ENCODE data around the gene CENPO. TPM values are rescaled to one million over a fixed set of nuclear protein-coding genes. Genes with fewer than 3 reads are reported as not detected.

The CENPO gene
- total RNA-seq, 1 experiment from 2014 or later, result 39.3 TPM

DNA sequence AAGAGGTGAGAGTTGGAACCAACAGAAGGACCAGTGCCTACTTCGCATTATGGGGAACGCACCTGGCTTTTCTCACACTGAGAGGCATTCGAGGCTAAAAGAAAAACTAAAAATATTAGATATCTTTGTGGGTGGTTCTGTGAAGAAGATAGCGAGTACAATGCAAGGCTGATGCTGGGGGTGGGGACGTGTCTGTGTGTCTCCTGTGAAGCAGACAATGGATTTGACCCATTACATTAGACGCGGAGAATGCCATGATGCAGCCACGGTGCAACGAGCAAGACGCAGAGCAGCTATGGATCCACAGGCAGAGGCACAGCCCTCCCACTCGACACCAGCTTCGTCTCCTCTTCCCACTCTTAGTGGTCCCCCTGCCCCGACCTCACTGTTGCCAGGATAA lies 65.8 kb downstream of the CENPO start:
- TF ChIP-seq, protein P1, sequence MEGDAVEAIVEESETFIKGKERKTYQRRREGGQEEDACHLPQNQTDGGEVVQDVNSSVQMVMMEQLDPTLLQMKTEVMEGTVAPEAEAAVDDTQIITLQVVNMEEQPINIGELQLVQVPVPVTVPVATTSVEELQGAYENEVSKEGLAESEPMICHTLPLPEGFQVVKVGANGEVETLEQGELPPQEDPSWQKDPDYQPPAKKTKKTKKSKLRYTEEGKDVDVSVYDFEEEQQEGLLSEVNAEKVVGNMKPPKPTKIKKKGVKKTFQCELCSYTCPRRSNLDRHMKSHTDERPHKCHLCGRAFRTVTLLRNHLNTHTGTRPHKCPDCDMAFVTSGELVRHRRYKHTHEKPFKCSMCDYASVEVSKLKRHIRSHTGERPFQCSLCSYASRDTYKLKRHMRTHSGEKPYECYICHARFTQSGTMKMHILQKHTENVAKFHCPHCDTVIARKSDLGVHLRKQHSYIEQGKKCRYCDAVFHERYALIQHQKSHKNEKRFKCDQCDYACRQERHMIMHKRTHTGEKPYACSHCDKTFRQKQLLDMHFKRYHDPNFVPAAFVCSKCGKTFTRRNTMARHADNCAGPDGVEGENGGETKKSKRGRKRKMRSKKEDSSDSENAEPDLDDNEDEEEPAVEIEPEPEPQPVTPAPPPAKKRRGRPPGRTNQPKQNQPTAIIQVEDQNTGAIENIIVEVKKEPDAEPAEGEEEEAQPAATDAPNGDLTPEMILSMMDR (IDR thresholded peaks at IDR 0.05), result no peak
- H3K4me3 ChIP-seq (ENCODE audit: low read depth in 2 of 2, low read length in 2 of 2), result no peak overlapping the region
- intact Hi-C loops (cut with micrococcal nuclease; ENCODE audit: unreplicated experiment) (no loop called here), in situ Hi-C loops (cut with HindIII; ENCODE audit: low pct_unique_long_range_greater_than_20kb, low sequenced_read_pairs) (no loop called here)
- CTCF ChIA-PET, result no interaction called here
- no peak for DNase-seq (ENCODE audit: low read depth, low spot score)
- H3K27me3 ChIP-seq (ENCODE audit: control insufficient read depth, insufficient read depth, low read length), result no peaks in the 10 kb centered on the region
- POLR2A ChIA-PET, result no interaction called here
- no TSS peak for BruUV-seq (replicated peaks)
- no peaks in the 10 kb centered on the region for H3K9me3 ChIP-seq (ENCODE audit: control insufficient read depth, insufficient read depth, low read depth, low read length)
- H3K27ac ChIP-seq (ENCODE audit: low read length), result no peak overlapping the region
- H3K4me1 ChIP-seq (ENCODE audit: control insufficient read depth, insufficient read depth, low read length), result no peaks in the 10 kb centered on the region
- ATAC-seq, result no peak
- no peaks in the 10 kb centered on the region for H3K36me3 ChIP-seq (ENCODE audit: control insufficient read depth, insufficient read depth, low read length)

DNA sequence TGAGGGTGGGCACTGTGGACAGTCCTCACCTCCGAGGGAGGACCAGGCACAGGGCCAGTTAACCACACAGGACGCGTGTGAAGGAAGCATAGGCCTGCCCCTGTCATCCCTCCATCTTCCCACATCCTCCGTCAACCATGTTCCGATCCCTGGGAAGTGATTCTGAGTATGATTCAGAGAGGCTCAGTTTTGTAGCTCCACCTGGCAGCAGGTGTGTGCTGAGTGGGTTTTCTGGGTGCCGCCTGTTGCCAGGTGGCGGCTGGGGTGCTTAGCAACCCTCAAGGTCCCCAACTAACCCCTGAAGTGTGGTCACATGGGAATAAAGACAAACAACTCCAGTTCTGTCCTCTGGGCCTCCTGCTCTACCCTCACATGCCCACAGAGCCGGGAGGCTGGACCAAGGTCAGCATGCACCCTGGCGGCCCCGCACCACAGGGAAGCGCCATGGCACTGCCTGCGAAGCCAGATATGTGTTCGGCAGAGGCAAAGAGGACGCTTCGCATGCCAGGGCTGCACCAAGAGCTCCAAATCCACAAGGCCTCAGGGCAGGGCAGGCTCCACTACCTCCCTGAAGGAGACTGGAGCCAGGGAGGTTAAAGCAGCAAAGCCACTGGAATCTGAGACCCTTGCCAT lies 66.9 kb downstream of the CENPO start:
- no peak for TF ChIP-seq SIN3A (IDR thresholded peaks at IDR 0.05; ENCODE audit: borderline replicate concordance, insufficient read depth, low read depth, low read length)
- Histone ChIP-seq H3K9me3 (ENCODE audit: control insufficient read depth, insufficient read depth, low read depth, low read length) (no peaks in the 10 kb centered on the region), H3K36me3 (ENCODE audit: control insufficient read depth, insufficient read depth, low read length) (no peaks in the 10 kb centered on the region), H3K4me3 (ENCODE audit: low read depth in 2 of 2, low read length in 2 of 2) (no peak overlapping the region), H3K27me3 (ENCODE audit: control insufficient read depth, insufficient read depth, low read length) (no peaks in the 10 kb centered on the region), H3K27ac (ENCODE audit: low read length) (no peak overlapping the region), H3K4me1 (ENCODE audit: control insufficient read depth, insufficient read depth, low read length) (no peaks in the 10 kb centered on the region)
- BruUV-seq (replicated peaks), result no TSS peak
- no peak for DNase-seq (ENCODE audit: low read depth, low spot score)
- ATAC-seq, result no peak
- in situ Hi-C loops (cut with HindIII; ENCODE audit: low pct_unique_long_range_greater_than_20kb, low sequenced_read_pairs), result no loop called here
- ChIA-PET POLR2A (no interaction called here), CTCF (no interaction called here)
- intact Hi-C loops (cut with micrococcal nuclease; ENCODE audit: unreplicated experiment), result no loop called here

DNA sequence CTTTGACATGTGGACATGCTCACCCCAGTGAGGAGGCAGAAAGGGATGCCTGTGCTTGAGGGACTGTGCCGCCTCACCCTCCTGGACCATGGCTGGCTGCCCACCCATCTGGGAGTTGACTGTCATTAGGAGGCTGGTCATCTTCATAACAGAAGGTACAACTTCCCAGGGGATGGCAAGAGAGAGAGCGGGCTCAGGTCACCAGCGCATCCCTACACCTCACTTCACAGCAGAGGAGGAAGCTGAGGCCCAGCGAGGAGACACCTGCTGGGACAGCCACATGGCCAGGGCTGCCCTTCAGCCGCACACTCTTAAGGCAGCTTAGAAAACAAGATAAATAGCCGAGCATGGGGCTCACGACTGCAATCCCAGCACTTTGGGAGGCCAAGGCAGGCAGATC lies 67.4 kb downstream of the CENPO start:
- H3K27ac ChIP-seq (ENCODE audit: low read length), result no peak overlapping the region
- DNase-seq (ENCODE audit: low read depth, low spot score), result no peak
- CTCF ChIA-PET, result no interaction called here
- no peaks in the 10 kb centered on the region for H3K4me1 ChIP-seq (ENCODE audit: control insufficient read depth, insufficient read depth, low read length)
- in situ Hi-C loops (cut with HindIII; ENCODE audit: low pct_unique_long_range_greater_than_20kb, low sequenced_read_pairs) (no loop called here), intact Hi-C loops (cut with micrococcal nuclease; ENCODE audit: unreplicated experiment) (no loop called here)
- no peak for ATAC-seq
- no peak overlapping the region for H3K4me3 ChIP-seq (ENCODE audit: low read depth in 2 of 2, low read length in 2 of 2)
- TF ChIP-seq, protein P2, sequence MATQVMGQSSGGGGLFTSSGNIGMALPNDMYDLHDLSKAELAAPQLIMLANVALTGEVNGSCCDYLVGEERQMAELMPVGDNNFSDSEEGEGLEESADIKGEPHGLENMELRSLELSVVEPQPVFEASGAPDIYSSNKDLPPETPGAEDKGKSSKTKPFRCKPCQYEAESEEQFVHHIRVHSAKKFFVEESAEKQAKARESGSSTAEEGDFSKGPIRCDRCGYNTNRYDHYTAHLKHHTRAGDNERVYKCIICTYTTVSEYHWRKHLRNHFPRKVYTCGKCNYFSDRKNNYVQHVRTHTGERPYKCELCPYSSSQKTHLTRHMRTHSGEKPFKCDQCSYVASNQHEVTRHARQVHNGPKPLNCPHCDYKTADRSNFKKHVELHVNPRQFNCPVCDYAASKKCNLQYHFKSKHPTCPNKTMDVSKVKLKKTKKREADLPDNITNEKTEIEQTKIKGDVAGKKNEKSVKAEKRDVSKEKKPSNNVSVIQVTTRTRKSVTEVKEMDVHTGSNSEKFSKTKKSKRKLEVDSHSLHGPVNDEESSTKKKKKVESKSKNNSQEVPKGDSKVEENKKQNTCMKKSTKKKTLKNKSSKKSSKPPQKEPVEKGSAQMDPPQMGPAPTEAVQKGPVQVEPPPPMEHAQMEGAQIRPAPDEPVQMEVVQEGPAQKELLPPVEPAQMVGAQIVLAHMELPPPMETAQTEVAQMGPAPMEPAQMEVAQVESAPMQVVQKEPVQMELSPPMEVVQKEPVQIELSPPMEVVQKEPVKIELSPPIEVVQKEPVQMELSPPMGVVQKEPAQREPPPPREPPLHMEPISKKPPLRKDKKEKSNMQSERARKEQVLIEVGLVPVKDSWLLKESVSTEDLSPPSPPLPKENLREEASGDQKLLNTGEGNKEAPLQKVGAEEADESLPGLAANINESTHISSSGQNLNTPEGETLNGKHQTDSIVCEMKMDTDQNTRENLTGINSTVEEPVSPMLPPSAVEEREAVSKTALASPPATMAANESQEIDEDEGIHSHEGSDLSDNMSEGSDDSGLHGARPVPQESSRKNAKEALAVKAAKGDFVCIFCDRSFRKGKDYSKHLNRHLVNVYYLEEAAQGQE (IDR thresholded peaks at IDR 0.05; ENCODE audit: insufficient read depth in 1 of 2, low read depth in 2 of 2, low read length in 1 of 2), result no peak
- TF ChIP-seq TCF7L2 (IDR thresholded peaks at IDR 0.05; ENCODE audit: low read depth, low read length) (no peak), POLR2AphosphoS5 (IDR thresholded peaks at IDR 0.05; ENCODE audit: low read depth, low read length) (no peak), SIN3A (IDR thresholded peaks at IDR 0.05; ENCODE audit: borderline replicate concordance, insufficient read depth, low read depth, low read length) (no peak)
- TF ChIP-seq, protein P1 (IDR thresholded peaks at IDR 0.05), result no peak
- no peaks in the 10 kb centered on the region for H3K27me3 ChIP-seq (ENCODE audit: control insufficient read depth, insufficient read depth, low read length)
- H3K9me3 ChIP-seq (ENCODE audit: control insufficient read depth, insufficient read depth, low read depth, low read length), result no peaks in the 10 kb centered on the region
- no peaks in the 10 kb centered on the region for H3K36me3 ChIP-seq (ENCODE audit: control insufficient read depth, insufficient read depth, low read length)
- POLR2A ChIA-PET, result no interaction called here
- no TSS peak for BruUV-seq (replicated peaks)
